ENCODE data around the gene ASIC3.

Gene ASIC3

DNA sequence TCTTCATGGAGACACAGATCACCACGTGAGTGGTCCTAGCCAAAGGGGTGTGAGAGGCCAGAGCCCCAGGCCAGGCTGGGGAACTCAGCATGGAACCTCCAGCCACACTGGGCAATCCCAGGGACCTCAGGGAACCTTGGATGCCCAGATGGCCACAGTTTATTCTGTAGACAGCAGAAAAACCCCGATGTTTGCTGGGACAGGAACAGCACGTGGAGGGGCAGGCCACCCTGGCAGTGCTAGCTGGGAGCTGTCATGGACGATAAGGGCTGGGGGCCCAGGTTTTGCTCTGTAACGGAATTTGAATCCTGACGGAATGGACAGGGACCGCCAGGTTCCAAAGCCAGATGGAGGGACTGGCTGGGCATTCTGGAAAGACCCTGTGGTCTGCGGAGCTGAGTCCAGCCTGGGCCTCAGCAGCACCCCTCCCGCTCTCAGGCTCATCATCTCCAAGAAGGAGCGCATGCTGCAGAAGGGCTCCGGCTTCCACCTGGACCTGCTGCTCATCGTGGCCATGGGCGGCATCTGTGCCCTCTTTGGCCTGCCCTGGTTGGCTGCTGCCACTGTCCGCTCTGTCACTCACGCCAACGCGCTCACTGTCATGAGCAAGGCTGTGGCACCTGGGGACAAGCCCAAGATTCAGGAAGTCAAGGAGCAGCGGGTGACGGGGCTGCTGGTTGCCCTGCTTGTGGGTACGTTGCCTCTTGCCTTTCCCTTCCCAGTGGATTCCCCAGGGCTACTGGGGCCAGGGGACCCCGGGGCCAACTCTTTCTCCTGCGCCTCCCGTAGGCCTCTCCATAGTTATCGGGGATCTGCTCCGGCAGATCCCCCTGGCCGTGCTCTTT lies 26.7 kb downstream of the ASIC3 start:
- no peak for DNase-seq

GRCh38 chr7:151075662-151075971 lies 27.3 kb downstream of the ASIC3 start:
- DNase-seq = no peak

DNA sequence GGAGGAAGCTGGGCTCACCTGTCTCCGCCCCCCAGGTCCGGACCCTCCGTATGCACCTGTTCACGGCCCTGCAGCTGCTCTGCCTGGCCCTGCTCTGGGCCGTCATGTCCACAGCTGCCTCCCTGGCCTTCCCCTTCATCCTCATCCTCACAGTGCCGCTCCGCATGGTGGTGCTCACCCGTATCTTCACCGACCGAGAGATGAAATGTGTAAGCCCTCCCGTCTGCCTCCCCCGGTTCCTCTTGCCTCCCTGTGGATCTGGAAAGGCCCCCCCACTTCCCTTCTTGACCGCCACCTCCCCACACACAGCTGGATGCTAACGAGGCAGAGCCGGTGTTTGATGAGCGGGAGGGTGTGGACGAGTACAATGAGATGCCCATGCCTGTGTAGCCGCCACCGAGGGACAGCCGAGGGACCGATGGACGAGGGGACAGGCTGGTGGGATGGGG lies 27.7 kb downstream of the ASIC3 start:
- no peak for DNase-seq

DNA sequence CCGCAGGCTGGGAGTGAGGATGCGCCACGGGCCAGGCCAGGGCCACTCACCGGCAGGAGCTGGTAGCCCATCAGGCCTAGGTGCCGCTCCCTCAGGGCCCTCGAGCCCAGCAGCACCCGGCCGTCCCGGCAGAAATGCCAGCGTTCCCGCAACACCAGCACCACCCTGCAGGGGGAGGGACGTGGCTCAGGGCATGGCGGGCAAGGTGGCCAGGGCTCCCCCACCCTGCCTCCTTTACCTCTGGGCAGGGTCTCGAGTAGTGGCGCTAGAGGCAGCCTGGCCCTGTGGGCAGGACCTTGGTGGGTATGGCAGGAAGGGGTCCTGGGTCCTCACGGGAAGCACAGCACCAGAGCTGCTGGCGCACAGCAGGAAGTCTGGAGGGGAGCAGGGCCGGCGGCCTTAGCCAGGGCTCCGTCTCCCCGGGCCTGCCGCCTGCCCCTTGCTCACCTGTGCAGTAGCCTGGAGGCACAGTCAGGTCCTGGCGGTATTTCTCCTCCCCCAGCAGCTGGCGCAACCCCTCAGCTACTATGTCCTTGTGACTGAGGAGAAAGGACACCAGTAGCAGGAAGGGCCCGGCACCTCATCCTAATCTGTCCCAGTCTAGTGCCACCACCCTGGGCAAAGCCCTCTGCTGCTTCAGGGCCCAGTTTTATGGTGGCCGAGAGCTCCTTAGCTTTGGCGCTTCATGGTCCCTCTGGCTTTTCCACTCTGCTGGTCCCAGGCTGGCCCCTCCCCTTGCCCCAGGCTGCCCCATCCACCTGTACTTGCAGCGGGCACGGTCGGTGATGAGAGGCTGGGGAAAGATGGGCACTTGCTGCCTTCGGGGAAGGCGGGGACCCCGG lies 28.8 kb downstream of the ASIC3 start:
- DNase-seq = peak; percentile 16

DNA sequence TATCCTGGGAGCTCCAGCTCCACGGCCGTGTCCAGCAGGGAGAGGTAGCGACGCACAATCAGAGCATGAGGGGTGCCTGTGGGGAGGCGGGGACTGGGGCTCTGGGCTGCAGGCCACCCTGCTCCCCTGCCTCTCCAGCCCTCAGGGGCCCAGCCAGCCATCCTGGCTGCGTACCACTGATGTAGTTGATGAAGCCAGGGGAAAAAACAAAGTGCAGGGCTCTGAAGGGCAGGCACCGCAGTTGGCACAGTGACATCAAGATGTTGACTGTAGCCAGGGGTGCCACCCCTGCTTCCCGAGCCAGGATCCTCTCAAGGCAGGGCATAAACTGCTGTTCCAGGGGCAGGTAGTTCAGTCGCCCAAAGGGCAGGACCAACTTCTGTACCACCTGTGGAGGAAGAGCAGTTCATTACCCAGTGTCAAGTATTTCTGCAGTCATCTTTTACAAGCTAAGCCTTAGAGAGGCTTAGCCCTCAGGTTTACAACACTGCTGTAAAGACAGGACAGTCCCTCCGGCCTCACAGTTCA lies 29.4 kb downstream of the ASIC3 start:
- DNase-seq = no peak

DNA sequence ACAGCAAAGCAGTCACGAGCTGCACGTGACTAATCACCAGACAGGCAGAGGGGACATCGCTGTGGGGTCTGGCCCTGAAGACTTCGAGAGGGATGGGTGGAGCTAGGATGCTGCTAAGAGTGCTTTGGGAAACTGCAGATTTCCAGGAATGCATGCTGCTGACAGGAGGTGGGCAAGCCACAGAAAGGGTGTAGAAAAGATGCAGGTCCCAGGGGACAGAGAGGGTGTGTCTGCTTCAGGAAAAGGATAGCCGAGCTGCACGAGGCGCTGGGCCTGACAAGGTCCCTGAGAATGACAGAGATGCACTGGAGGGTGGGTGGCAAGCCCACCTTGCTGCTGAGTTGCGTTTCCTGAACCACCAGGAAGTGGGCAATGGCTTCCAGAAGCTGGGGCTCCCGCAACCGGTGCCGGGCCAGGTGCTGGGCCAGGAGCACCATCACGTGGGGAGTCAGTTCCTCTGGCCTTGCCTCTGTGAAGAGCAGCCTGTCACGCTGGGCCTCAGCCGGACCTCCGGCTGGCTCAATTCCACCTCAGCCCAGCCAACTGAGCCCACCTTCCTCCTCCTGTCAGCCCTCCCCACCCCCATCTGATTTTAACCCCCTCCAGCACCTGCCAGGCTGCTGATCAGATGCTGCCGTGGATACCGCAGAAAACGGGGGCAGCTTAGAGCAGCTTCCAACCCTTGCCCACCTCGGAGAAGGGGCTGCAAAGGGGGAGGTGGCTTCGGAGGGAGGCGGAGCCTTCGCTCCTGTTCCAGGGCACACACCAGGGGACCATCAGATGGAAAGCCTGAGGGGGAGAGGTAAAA lies 30.1 kb downstream of the ASIC3 start:
- no peak for DNase-seq

GRCh38 chr7:151079199-151079910 lies 31.0 kb downstream of the ASIC3 start:
- no peak for DNase-seq

DNA sequence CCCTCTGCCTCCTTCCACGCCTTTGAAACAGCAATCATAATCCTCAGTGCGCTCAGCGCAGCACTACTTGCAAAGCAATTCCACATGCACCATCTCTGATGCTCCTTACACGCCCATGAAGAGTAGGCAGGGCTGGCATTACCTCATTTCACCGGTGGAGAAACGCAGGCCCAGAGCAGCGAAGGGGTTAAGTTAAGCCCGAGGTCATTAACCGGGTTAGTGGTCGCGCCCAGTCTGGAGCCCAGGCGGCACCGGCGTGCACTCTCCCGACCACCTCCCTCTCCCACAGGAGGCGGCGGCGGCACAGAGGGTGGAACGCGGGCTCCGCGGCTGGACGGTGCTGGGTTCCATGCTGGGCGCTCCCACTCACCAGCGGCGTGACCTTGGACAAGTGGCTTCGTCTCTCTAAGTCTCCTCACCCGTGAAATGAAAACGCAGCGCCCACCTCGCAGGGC lies 31.8 kb downstream of the ASIC3 start:
- DNase-seq = peak; percentile 15

GRCh38 chr7:151080522-151081169 lies 32.3 kb downstream of the ASIC3 start, which contains the start of gene FASTK:
FASTK (minus strand) TSS chr7:151080809; CDS start chr7:151080766, 43 bp downstream.
- peak; percentile 92 for DNase-seq

DNA sequence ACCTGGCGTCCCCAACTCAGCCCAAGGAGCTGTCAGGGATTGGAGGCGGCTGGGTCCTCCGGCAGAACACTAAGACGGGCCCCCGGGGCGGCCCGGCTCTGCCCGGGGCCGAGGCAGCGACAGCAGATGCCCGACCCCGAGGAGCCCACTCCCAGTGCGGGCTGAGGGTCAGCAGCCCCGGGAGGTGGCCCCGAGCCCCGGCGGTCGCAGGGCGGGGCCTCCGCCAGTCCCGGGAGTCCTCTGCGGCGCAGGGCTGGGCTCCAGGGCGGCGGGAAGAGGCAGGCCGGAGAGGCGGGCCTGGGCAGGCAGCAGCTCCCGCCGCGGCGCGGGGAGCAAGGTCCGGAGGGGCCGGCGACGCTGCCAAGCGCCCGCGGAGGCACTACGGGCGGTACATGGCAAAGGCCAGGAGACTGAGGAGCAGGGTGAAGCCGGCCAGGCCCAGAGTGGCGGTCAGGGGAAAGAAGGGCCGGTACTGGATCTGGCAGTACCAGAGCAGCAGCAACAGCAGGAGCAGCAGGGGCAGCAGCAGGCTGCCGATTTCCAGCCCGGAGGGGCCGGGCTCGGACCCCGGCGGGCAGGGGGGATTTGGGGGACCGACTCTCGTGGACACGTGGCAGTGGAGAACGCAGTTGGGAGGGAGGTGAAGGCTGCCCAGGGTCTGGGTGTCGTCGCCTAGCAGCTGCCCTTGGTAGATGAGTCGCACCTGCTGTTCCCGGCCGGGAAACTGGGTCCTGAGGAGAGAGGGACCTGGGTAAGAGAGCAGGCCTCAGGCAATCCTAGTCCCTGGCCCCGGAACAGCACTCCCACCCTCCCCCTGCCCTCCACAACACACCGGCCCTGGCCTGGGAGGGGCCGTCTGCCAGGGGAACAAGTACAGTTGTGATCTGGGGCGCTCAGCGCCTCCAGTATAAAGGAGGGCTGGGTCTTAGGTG lies 33.1 kb downstream of the ASIC3 start:
- DNase-seq = no peak

DNA sequence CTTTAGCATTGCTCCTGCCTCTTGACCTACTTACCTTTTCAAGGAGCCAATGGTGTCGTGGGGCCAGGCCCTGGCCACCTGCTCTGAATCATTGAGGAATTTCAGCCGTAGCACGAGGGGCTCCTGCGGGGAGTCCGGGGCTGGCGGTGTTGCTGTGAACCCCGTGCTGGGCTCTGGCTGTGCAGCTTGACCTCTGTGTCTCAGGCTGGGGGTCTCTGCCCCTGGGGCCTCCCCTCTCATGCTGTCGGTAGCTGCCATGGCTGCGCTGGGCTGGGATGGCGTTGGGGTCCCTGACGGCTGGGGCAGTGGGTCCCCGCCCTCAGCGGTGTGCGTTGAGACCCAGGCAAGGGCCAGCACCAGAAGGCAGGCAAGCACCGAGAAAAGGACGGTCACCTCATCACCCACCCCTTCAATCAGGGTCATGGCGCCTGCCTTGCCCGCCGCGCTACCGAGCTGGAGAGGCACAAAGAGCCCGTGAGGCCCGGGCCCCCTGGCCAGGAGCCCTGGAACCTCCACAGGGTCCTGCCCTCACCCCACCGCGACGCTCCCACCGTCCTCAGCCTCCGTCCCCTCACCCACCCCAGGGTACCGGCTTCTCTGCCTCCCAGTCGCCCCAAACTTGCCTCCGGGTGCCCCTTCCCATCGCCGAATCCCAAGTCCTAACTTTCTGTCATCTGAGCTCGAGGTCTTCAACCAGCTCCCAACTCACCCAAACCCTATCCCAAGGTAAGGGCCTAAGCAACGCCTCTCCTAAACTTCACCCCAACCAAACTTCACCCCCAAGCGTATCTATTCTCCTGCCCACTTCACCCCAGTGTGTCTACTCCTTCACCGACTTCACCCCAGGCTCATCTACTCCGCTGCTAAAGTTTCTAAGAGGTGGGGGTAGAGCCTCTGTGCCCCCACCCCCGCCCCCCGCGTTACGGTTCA lies 34.1 kb downstream of the ASIC3 start:
- no peak for DNase-seq

DNA sequence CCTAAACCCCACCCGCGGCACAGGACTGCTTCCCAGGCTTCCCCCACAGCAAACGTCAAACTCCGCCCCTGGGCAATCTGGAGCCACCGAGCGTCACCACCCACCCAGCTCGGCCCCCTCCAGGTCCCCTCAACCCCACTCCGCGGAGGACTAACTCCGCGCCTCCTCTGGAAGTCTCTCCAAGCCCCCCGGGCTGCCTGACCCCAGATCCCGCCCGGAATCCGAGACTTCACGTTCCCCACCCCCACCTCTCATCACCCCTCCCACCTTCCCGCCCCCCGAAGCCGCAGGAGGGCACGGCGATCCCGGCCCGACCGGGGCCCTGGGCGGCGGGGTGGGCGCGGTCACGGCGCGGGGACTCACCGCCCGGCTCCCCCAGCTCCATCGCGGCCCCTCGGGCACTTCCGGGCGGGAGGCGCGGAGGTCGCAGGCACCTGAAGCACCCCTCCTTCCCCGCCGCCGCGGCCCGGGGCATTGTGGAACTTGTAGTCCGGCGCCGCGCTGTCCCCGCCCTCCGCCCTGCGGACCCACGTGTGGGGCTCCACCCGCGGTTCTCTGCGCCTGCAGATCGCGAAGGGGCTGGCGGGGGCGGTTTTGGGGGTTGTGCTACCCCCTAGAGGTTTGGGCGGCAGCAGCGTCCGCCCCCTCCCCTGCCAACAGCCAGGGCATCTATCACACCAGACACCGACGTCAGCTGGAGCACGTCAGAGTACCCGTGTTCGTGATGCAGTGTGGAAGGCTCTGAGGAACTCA lies 34.9 kb downstream of the ASIC3 start, which contains the start of gene TMUB1:
TSS of gene TMUB1 (minus strand) at position 423 of the 753 bp plus-strand sequence. CDS start 930 bp downstream, outside the sequence.
- DNase-seq = peak; percentile 91

- no peak for DNase-seq
Measured at GRCh38 chr7:151083824-151084160, 35.5 kb downstream of the ASIC3 start.

DNA sequence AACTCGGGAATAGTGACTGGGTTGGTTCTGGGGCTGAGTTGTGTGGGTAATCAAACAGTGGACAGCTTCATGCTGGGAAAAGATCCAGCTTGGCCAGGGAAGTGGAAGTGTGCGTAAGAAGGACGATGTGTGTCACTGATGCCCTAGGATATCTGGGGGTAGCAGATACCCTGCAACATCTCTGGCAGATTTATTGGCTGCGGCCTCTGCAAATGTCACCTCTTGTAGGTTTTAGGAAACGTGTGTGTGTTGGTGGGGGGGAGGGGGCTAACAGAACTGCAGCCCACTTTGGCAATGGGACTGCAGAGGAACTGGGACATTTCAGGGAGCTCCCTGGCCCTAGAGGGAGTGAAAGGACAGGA lies 37.0 kb downstream of the ASIC3 start:
- no peak for DNase-seq

- DNase-seq = peak; percentile 61
Measured at GRCh38 chr7:151085691-151086620, 37.6 kb downstream of the ASIC3 start, which contains the start of gene AGAP3. AGAP3 (plus strand) TSS chr7:151086475; CDS start chr7:151086742, 267 bp downstream.

DNA sequence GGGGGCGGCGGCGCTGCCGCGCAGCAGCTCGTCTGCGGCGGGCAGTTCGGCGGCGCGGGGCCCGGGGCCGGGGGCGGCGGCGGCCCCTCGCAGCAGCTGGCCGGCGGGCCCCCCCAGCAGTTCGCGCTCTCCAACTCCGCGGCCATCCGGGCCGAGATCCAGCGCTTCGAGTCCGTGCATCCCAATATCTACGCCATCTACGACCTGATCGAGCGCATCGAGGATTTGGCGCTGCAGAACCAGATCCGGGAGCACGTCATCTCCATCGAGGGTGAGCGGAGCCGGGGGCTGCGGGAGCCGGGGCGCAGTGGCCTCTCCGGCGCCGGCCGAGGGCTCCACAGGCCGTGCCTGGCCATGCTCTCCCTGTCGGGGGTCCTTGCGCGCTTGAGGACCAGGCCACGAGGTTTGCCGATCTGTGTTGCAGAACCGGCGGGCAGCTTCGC lies 38.5 kb downstream of the ASIC3 start:
- no peak for DNase-seq
